H1 (cell line): ENCODE data around the gene GRIP2. TPM values are rescaled to one million over a fixed set of nuclear protein-coding genes. Genes with fewer than 3 reads are reported as not detected.

Source experiments
- GTF2F1 ChIP-seq: IDR thresholded peaks from 2 replicates; pipeline ENCODE4 v1.6.1; 2012; ENCODE audit warnings: low read depth, low read length, improper control_type of control experiment, borderline replicate concordance
- KDM4A ChIP-seq: IDR thresholded peaks from one replicate; pipeline ENCODE4 v1.7.1; 2012; ENCODE audit warnings: low read depth, mild to moderate bottlenecking, moderate library complexity, low read length, inconsistent platforms; ENCODE audit not compliant: severe bottlenecking
- NANOG ChIP-seq: IDR thresholded peaks from 2 replicates; pipeline ENCODE4 v1.6.1; 2011; ENCODE audit warnings: low read length, low read depth, mild to moderate bottlenecking, inconsistent platforms; ENCODE audit not compliant: insufficient read depth, poor library complexity, severe bottlenecking
- polyA plus RNA-seq, 7 experiments: library from polyadenylated mRNA; depleted of rRNA in 3 of 7; stranded (reverse) in 5 of 7; unstranded in 2 of 7; fragments of >200 nt in 5 of 7; fragments of 200-250 nt in 2 of 7; gene quantifications; 1 replicate in 5 of 7; 2 replicates in 1 of 7; 4 replicates in 1 of 7; pipeline versions ENCODE4 v1.2.1 to v1.2.3, GENCODE V29; 2011 to 2013; ENCODE audit warnings: missing spikeins in 2 of 7, mixed read lengths in 2 of 7
- total RNA-seq: library from RNA; stranded (reverse); fragmentation: NEBNext Ultra II Directional; extraction: Animal tissue kit (Norgen Biotek cat#: 25700); gene quantifications from 2 replicates; pipeline ENCODE4 v1.2.1, GENCODE V29; 2021

GRIP2 gene
- total and polyA plus RNA-seq, 2 of the 8 experiments (the other 6 are each of a cell fraction or from before 2014, with no cell fraction given): 2.5 to 6.4 TPM

DNA sequence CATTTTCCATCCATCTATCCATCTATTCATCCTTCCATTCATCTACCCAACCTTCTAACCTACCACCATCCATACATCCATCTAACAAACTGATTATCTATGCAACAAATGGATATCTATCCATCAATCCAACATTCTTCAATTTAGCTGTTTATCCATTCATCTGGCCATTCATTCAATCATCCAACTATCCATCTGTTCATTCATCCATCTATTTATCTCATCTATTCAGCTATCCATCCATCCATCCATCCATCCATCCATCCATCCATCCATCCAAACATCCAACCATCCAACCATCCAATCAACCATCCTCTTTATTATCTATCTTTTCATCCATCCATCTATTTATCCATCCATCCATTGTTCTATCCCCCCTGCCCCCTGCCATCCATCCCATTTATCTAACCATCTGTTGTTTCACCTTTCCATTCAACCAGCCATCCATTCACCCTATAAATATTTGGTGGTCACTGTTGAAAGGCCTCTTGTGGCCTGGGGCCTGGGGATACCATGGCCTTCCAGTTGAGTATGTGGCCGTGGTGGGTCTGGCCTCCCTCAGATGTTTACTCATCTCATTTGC, 93.1 kb downstream of the GRIP2 start (continued):
- TF ChIP-seq NANOG (no peak), GTF2F1 (no peak), KDM4A (no peak)
- TF ChIP-seq, all 59 proteins: peak for 0
